Measurements from ENCODE around the gene POLR2L. TPM values are rescaled to one million over a fixed set of nuclear protein-coding genes. Genes with fewer than 3 reads are reported as not detected.
A peak's percentile ranks its signal among the peaks of the same experiment; 100 is the strongest.

Gene POLR2L
- 122 and 169 TPM in 2 replicates for total RNA-seq (2012; rRNA removed)

GRCh38 chr11:842370-843002, at the start of gene POLR2L, which contains the start of gene TSPAN4:
TSS of gene POLR2L (minus strand) at chr11:842529. CDS start at chr11:842508, 21 bp downstream.
TSS of gene TSPAN4 (plus strand) at chr11:842852. CDS start at chr11:850305, 7,453 bp downstream.
- peaks cover 68% of the 10 kb centered on the region for H3K4me1 ChIP-seq (ENCODE audit: control insufficient read depth, insufficient read depth, low read length)
- H3K4me2 ChIP-seq (ENCODE audit: low read length) = peak within 1 kb of the TSS; percentile 90
- H3K27me3 ChIP-seq (ENCODE audit: control insufficient read depth, insufficient read depth, low read length) = no peaks in the 10 kb centered on the region
- H3K4me3 ChIP-seq (ENCODE audit: low read length) = peak within 1 kb of the TSS; percentile 98
- H3K9me3 ChIP-seq (replicated peaks; ENCODE audit: low read length) = no peaks in the 10 kb centered on the region
- H3K9ac ChIP-seq (ENCODE audit: low read depth, low read length) = peak within 1 kb of the TSS; percentile 97
- H3K36me3 ChIP-seq (ENCODE audit: insufficient read depth, low read length) = peaks cover 38% of the 10 kb centered on the region

- Histone ChIP-seq H3K9ac (ENCODE audit: low read depth, low read length) (no peak overlapping the region), H3K9me3 (replicated peaks; ENCODE audit: low read length) (no peaks in the 10 kb centered on the region), H3K36me3 (ENCODE audit: insufficient read depth, low read length) (peaks cover 8% of the 10 kb centered on the region), H3K4me1 (ENCODE audit: control insufficient read depth, insufficient read depth, low read length) (no peaks in the 10 kb centered on the region), H3K4me3 (ENCODE audit: low read length) (no peak overlapping the region), H3K27me3 (ENCODE audit: control insufficient read depth, insufficient read depth, low read length) (no peaks in the 10 kb centered on the region), H3K4me2 (ENCODE audit: low read length) (no peak overlapping the region)
These were observed 48.6 kb upstream of the POLR2L start for GRCh38 chr11:890794-891540.

GRCh38 chr11:889687-890475, 47.6 kb upstream of the POLR2L start:
- Histone ChIP-seq H3K9me3 (replicated peaks; ENCODE audit: low read length) (no peaks in the 10 kb centered on the region), H3K4me2 (ENCODE audit: low read length) (no peak overlapping the region), H3K4me1 (ENCODE audit: control insufficient read depth, insufficient read depth, low read length) (no peaks in the 10 kb centered on the region), H3K27me3 (ENCODE audit: control insufficient read depth, insufficient read depth, low read length) (no peaks in the 10 kb centered on the region), H3K9ac (ENCODE audit: low read depth, low read length) (no peak overlapping the region), H3K4me3 (ENCODE audit: low read length) (no peak overlapping the region), H3K36me3 (ENCODE audit: insufficient read depth, low read length) (peaks cover 8% of the 10 kb centered on the region)

- H3K4me1 ChIP-seq (ENCODE audit: control insufficient read depth, insufficient read depth, low read length) = no peaks in the 10 kb centered on the region
- H3K4me2 ChIP-seq (ENCODE audit: low read length) = no peak overlapping the region
- peaks cover 8% of the 10 kb centered on the region for H3K36me3 ChIP-seq (ENCODE audit: insufficient read depth, low read length)
- H3K9ac ChIP-seq (ENCODE audit: low read depth, low read length) = no peak overlapping the region
- H3K4me3 ChIP-seq (ENCODE audit: low read length) = no peak overlapping the region
- H3K9me3 ChIP-seq (replicated peaks; ENCODE audit: low read length) = no peaks in the 10 kb centered on the region
- no peaks in the 10 kb centered on the region for H3K27me3 ChIP-seq (ENCODE audit: control insufficient read depth, insufficient read depth, low read length)
These were observed 46.9 kb upstream of the POLR2L start for GRCh38 chr11:889257-889656.

GRCh38 chr11:888310-889212, 46.2 kb upstream of the POLR2L start:
- Histone ChIP-seq H3K9me3 (replicated peaks; ENCODE audit: low read length) (no peaks in the 10 kb centered on the region), H3K9ac (ENCODE audit: low read depth, low read length) (no peak overlapping the region), H3K4me1 (ENCODE audit: control insufficient read depth, insufficient read depth, low read length) (no peaks in the 10 kb centered on the region), H3K27me3 (ENCODE audit: control insufficient read depth, insufficient read depth, low read length) (no peaks in the 10 kb centered on the region), H3K4me3 (ENCODE audit: low read length) (no peak overlapping the region), H3K36me3 (ENCODE audit: insufficient read depth, low read length) (peaks cover 11% of the 10 kb centered on the region), H3K4me2 (ENCODE audit: low read length) (no peak overlapping the region)

- H3K9me3 ChIP-seq (replicated peaks; ENCODE audit: low read length) = no peaks in the 10 kb centered on the region
- H3K4me3 ChIP-seq (ENCODE audit: low read length) = no peak overlapping the region
- H3K4me1 ChIP-seq (ENCODE audit: control insufficient read depth, insufficient read depth, low read length) = no peaks in the 10 kb centered on the region
- peaks cover 15% of the 10 kb centered on the region for H3K36me3 ChIP-seq (ENCODE audit: insufficient read depth, low read length)
- no peak overlapping the region for H3K9ac ChIP-seq (ENCODE audit: low read depth, low read length)
- H3K4me2 ChIP-seq (ENCODE audit: low read length) = no peak overlapping the region
- no peaks in the 10 kb centered on the region for H3K27me3 ChIP-seq (ENCODE audit: control insufficient read depth, insufficient read depth, low read length)
These were observed 45.3 kb upstream of the POLR2L start for GRCh38 chr11:887589-887988.

GRCh38 chr11:886568-886967, 44.2 kb upstream of the POLR2L start:
- no peak overlapping the region for H3K9ac ChIP-seq (ENCODE audit: low read depth, low read length)
- H3K4me1 ChIP-seq (ENCODE audit: control insufficient read depth, insufficient read depth, low read length) = no peaks in the 10 kb centered on the region
- H3K4me2 ChIP-seq (ENCODE audit: low read length) = no peak overlapping the region
- H3K27me3 ChIP-seq (ENCODE audit: control insufficient read depth, insufficient read depth, low read length) = no peaks in the 10 kb centered on the region
- no peak overlapping the region for H3K4me3 ChIP-seq (ENCODE audit: low read length)
- H3K9me3 ChIP-seq (replicated peaks; ENCODE audit: low read length) = no peaks in the 10 kb centered on the region
- peaks cover 15% of the 10 kb centered on the region for H3K36me3 ChIP-seq (ENCODE audit: insufficient read depth, low read length)

GRCh38 chr11:884578-885070, 42.3 kb upstream of the POLR2L start:
- H3K4me2 ChIP-seq (ENCODE audit: low read length) = no peak overlapping the region
- peaks cover 15% of the 10 kb centered on the region for H3K36me3 ChIP-seq (ENCODE audit: insufficient read depth, low read length)
- H3K9ac ChIP-seq (ENCODE audit: low read depth, low read length) = no peak overlapping the region
- H3K27me3 ChIP-seq (ENCODE audit: control insufficient read depth, insufficient read depth, low read length) = no peaks in the 10 kb centered on the region
- H3K9me3 ChIP-seq (replicated peaks; ENCODE audit: low read length) = no peaks in the 10 kb centered on the region
- H3K4me1 ChIP-seq (ENCODE audit: control insufficient read depth, insufficient read depth, low read length) = no peaks in the 10 kb centered on the region
- H3K4me3 ChIP-seq (ENCODE audit: low read length) = no peak overlapping the region

GRCh38 chr11:883527-883926, 41.2 kb upstream of the POLR2L start:
- no peaks in the 10 kb centered on the region for H3K27me3 ChIP-seq (ENCODE audit: control insufficient read depth, insufficient read depth, low read length)
- no peak overlapping the region for H3K4me2 ChIP-seq (ENCODE audit: low read length)
- peaks cover 15% of the 10 kb centered on the region for H3K36me3 ChIP-seq (ENCODE audit: insufficient read depth, low read length)
- H3K9ac ChIP-seq (ENCODE audit: low read depth, low read length) = no peak overlapping the region
- no peak overlapping the region for H3K4me3 ChIP-seq (ENCODE audit: low read length)
- H3K9me3 ChIP-seq (replicated peaks; ENCODE audit: low read length) = no peaks in the 10 kb centered on the region
- no peaks in the 10 kb centered on the region for H3K4me1 ChIP-seq (ENCODE audit: control insufficient read depth, insufficient read depth, low read length)

- H3K4me2 ChIP-seq (ENCODE audit: low read length) = no peak overlapping the region
- H3K27me3 ChIP-seq (ENCODE audit: control insufficient read depth, insufficient read depth, low read length) = no peaks in the 10 kb centered on the region
- no peaks in the 10 kb centered on the region for H3K4me1 ChIP-seq (ENCODE audit: control insufficient read depth, insufficient read depth, low read length)
- H3K9me3 ChIP-seq (replicated peaks; ENCODE audit: low read length) = no peaks in the 10 kb centered on the region
- peaks cover 11% of the 10 kb centered on the region for H3K36me3 ChIP-seq (ENCODE audit: insufficient read depth, low read length)
- H3K9ac ChIP-seq (ENCODE audit: low read depth, low read length) = no peak overlapping the region
- H3K4me3 ChIP-seq (ENCODE audit: low read length) = no peak overlapping the region
These were observed 40.3 kb upstream of the POLR2L start for GRCh38 chr11:882596-882995.

All from skeletal muscle satellite cell (primary cell).